ENCODE measurements around the gene MYOCD.

MYOCD gene

DNA sequence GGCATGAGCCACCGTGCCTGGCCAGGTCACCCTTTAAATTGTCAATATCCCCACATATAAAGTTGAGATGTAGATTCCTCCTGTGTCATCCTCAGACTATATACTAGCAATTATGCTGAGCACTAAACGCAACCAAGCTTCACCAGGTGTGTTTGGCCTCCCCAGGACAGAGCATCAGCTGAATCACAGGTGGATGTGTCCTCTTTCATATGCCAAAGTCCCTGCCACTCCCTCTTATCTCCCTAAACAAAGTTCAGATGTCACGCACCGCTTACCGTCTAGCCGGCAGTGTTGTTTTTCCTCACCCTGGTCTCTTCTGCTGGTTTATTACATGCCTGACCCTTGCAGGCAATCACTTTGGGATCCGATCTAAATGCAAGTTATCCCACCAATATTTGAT is 79.8 kb downstream of the MYOCD start:
- DNase-seq (ENCODE audit: low read depth): no peak

DNA sequence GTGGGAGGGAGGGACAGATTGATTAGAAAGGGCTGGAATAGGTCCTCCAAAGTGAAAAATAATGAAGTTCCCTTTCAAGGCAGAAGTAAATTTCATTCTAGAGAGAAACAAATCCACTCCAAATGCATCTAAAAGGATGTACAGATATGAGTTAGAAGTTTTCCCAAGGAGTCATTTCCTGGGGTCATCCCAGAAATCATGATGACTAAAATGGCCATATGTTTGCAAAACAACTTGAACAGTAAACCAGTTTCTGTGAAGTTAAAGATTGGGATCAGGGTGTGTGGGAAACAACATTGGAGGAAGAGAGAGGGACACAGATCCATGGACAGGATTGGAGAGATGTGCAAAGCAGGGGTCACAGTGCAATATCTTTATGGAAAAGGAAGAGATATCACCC is 91.1 kb downstream of the MYOCD start:
- no peak for DNase-seq (ENCODE audit: low read depth)

DNA sequence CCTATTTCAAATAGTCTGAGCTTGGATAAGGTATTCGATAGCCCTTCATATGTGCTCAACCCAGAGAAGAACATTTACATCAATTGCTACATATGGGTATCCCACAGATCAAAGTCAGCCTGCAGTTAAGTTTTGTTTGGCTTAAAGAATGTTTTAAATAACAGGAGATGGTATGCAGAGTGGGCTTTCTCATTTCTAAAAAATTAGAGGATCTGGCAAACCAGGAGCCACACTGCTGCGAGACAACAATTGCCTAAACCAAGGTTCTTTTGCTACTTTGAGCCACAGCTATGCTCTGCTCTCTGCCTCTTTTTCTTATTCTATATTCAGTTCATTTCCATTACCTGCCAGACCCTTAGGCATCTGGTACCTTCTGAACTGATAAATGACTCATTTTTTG is 93.4 kb downstream of the MYOCD start:
- DNase-seq (ENCODE audit: low read depth): no peak

DNA sequence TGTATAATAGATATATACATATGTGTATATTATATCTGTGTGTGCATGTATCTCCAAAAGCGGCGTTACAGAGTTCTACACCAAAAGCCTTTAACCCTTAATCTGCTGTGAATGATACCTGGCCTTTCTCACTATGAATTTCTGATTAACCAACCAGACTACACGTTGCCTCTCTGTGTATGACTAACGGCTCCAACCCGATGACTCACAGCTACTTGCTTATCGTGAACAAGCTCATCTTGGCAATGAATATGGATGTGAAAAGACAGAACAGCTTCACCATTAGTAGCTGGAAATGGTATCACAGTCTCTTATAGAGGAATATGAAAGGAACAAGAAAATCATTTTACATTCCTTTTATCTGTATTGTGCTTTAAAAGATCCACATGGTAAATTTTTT is 99.9 kb downstream of the MYOCD start:
- no peak for DNase-seq (ENCODE audit: low read depth)

DNA sequence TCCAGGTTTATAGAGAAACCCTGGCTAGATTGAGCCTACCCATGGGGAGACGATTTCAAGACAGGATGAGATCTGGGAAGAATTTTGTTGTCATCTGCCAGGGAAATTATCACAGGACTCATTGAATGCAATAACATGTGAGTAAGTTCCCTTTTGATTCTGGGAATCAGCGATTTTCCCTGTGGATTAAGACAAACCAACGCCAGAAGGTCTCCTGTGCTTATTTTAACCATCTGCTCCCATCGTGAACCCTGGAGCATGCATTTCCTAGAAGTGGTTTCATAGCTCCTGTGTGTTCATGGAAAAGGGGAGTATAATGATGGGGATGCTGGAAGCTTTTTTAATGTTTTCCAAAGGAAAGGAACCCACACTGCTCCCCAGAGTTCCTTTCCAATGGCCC is 102.6 kb downstream of the MYOCD start:
- DNase-seq (ENCODE audit: low read depth): no peak

DNA sequence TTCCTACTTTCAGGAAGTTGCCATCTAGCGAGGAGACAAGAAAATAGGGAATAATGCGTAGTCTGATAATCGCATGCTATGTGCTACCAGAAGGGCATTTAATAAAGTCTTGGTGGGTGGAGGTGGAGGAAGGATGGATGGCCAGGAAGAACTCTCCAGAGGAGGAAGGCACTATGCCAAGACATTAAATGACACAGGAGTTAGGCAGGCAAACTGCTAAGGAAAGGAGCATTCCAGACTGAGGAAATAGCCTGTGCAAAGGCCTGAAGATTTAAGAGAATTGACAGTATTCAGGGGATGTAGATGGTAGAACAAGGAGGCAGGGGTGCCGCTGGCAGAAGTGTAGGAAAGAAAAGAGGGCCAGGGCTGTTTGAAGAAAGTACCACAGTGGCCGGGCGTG is 104.3 kb downstream of the MYOCD start:
- DNase-seq (ENCODE audit: low read depth): no peak

DNA sequence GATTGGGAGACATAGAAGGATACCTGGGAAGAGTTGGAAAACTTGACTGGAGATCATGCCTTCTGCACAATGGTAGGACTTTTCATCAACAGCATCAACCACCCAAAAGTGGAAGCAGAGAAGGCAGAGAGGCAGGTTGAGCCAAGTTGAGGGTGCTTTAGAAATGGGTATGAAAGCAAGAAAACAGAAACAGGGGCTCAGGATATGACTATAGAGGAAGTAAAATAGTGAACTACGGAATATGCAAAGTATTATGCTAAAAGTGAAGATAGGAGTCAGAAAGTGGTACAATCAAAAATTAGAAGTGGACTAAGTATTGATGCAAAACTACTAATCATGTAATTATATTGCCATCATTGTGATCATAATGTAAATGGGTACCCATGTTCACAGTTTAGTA is 107.5 kb downstream of the MYOCD start:
- no peak for DNase-seq (ENCODE audit: low read depth)

DNA sequence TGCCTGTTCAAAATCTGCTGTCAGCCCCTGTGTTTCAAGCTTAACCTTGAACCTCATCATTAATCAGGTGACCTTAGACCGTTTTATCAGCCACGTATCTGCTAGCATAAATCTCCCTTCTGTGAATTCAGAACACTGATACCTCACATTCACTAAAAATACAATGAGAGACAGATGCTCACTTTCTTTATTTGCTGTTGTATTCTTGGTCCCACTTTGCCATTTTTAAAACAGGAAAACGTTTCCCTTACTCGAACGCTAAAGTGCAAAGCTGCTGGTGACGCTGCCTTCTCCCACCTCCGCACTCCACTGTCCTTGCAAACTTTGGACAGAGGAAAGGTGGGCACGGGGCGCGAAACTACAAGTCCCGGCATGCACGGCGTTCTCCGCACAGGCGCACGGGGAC is 123.4 kb downstream of the MYOCD start:
- DNase-seq (ENCODE audit: low read depth): no peak

DNA sequence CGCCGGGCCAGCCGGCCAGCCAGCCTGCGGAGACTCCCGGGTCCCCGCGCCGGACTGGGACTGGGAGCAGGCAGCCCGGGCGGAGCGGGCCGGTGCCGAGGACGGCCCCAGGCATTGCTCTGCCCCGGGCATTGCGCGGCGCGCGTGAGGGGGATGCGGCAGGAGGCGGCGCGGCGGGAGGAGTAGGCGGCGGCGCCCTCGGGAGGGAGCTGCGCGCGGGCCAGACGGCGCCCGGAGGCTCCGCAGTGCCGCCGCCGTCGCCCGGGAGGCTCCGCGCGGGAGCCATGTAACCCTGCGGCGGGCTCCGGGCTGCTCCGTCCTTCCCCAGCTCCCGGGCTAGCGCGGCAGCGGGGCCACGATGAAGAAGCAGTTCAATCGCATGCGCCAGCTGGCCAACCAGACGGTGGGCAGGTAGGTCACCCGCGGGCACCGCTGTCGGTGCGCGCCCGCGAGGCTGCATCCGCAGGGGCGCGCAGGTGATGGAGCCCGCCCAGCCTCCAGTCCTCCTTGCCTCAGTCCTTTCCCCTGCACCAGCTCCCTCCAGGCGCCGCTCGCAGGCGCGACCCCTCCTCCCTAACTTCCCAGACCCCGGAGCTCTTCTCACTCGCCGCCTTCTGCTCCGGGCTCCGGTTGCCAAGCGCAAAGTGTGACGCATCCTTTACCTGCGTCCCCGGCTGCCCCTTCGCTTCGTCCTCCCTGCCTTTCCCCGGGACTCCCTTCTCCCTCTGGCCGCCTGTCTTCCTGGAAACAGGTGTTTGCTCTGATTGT is 124.0 kb downstream of the MYOCD start, which contains the start of gene ARHGAP44:
TSS of gene ARHGAP44 (plus strand) at position 18 of the 768 bp plus-strand sequence. CDS start at position 359, 341 bp downstream.
- DNase-seq (ENCODE audit: low read depth): no peak

DNA sequence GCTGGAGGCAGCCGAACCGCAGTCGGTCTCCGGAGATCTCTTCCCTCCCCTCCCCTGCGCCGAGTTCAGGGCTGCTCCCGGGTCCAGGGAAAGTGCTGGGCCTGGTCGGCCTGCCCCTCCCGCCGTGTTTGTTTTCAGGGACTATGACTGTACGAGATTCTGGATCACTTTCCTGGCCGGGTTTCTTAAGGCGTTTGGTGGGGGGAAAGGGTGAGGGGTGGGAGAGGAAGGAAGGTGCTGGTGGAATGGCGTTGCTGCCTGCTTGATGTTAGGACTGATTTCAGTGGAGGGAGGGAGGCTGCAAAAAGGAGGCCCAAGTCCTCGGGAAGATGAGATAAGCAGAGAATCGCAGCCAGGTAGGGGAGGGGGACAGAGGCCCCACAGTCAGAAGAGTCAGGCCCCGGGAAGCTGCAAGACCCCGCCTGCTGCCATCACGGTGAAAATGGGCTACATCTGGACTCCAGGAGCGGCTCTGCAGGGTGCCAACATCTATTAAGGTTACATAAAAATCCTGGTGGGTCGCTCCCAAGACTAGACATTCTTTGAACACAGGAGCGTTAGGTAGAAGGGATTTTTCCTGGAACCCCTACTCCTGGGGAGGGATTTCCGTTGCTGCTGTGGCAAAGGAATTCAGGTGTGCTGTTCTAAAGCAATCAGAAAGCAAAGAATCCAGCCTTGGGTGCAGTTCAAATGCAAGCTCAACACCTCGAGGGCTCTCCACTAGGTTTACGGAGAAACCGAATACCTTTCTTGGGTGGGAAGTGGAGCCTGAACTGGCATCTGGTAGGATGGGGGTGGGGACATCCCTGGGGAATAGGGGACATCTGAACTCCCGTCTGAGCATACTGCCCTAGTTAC is 124.8 kb downstream of the MYOCD start:
- DNase-seq (ENCODE audit: low read depth): no peak

DNA sequence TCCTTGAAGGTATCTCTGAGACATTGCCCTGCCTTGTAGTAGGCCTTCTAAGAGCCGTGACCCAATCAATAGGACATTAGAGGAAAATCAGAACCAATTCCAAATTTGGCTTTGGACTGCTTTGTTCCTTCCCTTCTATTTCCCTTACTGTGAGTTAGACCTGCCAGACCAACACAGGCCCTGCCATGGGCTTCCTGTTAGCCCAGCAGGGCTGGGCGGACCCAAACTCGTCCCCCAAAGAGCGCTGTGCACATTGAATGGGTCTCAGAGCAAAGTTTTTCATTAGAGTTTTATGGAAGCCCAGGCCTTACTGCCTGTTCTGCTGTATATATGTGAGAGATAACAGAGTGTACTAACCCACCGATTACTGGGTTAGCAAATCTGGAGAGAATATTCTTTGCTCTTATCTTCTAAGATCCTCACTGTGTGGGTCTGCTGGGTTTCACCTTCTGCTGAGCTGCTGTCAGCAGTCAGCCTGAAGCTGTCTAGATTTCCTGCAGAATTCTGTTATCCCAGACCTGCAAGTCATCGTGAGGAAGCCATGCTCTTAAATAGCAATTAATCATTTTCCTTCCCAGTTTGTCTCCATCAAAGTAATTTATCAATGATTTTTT is 129.3 kb downstream of the MYOCD start:
- DNase-seq (ENCODE audit: low read depth): no peak

DNA sequence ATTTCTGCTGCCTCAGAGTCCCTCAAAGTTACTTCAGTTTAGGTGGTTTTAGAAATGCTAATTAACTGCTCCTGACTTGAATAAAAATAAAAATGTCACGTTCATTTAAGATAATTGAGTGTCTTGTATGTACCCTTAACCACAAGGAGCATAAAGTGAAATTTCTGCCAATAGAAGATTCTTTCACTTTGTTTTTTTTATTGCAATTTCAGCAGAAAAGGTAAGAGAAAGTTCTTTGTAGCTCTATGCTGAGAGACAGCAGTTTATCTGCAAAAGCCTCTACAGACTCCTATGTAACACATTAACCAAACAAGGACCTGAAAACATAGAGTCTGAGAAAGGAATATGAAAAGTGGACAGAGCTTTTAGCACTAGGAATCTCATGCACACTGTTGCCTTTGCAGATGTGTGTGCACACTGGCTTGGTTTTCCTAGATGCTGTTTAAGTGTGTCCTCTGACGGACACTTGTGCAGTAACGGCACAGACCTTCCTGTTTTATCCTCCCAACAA is 135.2 kb downstream of the MYOCD start:
- no peak for DNase-seq (ENCODE audit: low read depth)

DNA sequence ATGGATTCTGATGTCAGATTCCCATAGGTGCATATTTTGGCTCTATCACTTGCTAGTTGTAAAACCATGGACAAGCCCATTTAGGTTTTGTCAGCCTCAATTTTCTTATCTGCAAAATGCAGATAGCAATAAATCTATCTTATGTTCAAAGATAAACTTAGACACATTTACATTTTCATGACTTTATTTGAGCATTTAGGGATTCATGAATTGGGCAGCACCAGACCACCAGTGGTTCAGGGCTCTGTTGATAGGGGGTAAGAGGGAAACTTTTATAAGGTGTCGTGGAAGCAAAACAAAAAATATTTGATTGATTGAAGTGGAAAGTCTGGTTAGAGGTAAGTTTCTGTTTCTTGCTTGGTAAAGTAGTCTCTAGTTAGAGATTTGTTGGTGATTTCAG is 140.9 kb downstream of the MYOCD start:
- no peak for DNase-seq (ENCODE audit: low read depth)

DNA sequence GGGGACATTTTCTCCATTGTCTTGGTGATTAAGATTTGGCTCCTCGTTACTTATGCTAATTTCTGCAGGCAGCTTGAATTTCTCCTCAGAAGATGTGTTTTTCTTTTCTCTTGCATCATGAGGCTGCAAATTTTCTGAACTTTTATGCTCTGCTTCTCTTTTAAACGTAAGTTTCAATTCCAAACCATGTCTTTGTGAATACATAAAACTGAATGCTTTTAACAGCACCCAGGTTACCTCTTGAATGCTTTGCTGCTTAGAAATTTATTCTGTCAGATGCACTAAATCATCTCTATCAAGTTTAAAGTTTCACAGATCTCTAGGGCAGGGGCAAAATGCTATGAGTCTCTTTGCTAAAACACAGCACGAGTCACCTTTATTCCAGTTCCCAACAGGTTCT is 143.0 kb downstream of the MYOCD start:
- DNase-seq (ENCODE audit: low read depth): no peak

DNA sequence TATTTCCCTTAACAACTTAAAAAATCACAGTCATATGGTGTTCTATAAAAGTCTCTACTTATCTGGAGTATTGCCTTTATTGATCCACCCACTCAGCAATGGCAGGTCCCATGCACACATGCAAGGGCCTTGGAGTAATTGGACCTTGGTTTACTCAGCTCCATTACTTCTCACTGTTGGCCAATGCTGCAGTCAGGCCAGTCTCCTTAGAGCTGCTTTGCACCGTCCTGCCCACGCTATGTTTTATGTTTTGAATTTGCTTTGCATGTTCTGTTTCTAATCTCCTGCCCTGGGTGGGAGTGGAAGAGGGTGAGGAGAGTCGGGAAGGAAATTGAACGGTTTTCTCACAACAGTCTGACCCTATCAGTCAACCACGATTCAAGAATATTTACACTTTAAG is 147.2 kb downstream of the MYOCD start:
- no peak for DNase-seq (ENCODE audit: low read depth)

DNA sequence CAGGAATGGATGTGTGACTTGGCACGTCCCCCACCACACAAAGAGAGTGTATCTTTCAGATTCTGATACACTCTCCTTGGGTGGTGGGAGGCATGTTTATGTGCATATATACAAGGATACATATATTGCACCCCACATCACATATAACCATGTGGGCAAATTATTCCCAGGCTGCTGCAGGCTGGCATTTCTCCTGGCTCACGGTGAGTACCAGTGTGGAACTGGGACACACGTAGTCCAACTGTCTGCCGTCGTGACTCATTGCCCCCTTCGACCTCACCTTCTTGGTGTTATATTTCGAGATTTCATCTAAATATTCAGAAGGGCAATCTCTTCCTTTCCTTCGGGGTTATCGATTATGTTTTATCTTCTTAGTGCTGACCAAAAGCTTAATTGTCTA is 148.0 kb downstream of the MYOCD start:
- DNase-seq (ENCODE audit: low read depth): no peak

DNA sequence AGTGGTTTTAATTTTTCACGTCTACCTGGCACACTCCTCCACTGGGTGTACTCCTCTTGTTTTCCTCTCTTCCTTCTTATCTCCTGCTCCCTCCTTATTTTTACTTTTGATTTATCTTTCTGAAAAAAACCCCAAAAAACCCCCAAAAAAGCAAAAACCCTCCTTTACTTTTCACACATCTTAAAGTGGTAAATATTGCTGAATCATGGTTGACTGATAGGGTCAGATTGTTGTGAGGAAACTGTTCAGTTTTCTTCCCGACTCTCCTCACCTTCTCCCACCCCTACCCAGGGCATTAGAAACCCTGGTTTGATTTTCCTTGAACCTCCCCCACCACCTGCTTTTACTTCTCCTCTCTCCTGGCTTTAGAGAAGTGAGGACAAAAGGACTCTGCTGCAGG is 149.0 kb downstream of the MYOCD start:
- no peak for DNase-seq (ENCODE audit: low read depth)

DNA sequence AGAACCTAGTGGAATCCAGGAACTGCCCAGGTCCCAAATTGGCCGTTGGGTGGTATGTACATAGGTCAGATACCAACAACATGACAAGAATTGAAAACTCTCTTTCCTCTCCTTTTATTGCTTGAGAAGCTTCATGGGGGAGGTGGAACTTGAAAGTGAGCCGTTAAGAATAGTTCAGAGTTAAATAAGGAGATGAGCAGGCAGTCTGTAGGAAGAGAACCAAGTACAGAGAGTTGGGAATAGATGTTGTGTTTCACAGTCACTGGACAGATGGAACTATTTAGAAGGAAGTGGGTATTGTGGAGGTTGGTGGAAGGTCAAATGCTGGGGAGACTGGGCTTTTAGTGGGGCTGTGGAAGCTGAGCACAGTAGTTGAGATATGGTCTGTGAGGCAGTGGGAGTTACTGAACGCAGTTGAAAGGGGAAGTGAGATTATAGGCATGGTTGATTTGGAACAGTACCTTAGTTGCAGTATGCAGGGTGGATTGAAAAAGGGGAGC is 150.0 kb downstream of the MYOCD start:
- no peak for DNase-seq (ENCODE audit: low read depth)

Data from activated gamma-delta T cell treated with anti-CD3 and anti-CD28 coated beads, Interleukin-2, amount 50 U/mL, for 16 hours (primary cell).